ENCODE data around the gene CMTR1. TPM values are rescaled to one million over a fixed set of nuclear protein-coding genes. Genes with fewer than 3 reads are reported as not detected.

Gene CMTR1
- total RNA-seq, 1 donor from 2014 or later, result 60.1 TPM

GRCh38 chr6:37511201-37511600 is 78.2 kb downstream of the CMTR1 start:
- no peak for DNase-seq (ENCODE audit: low spot score in 2 of 2, unreplicated experiment in 2 of 2)
- H3K36me3 Mint-ChIP-seq, result no peaks in the 10 kb centered on the region
- H3K4me1 Mint-ChIP-seq, result peaks cover 38% of the 10 kb centered on the region
- no peaks in the 10 kb centered on the region for H3K9me3 Mint-ChIP-seq
- H3K27me3 Mint-ChIP-seq (ENCODE audit: low read depth), result peaks cover 36% of the 10 kb centered on the region
- TF ChIP-seq CTCF (IDR thresholded peaks at IDR 0.05; ENCODE audit: unreplicated experiment), result no peak
- H3K27ac Mint-ChIP-seq, result no peak overlapping the region
- no peak overlapping the region for H3K4me3 Mint-ChIP-seq

GRCh38 chr6:37511910-37512399 is 78.9 kb downstream of the CMTR1 start:
- Mint-ChIP-seq H3K36me3 (no peaks in the 10 kb centered on the region), H3K27ac (no peak overlapping the region), H3K4me3 (no peak overlapping the region), H3K27me3 (ENCODE audit: low read depth) (peaks cover 36% of the 10 kb centered on the region), H3K4me1 (peaks cover 44% of the 10 kb centered on the region), H3K9me3 (no peaks in the 10 kb centered on the region)
- no peak for TF ChIP-seq CTCF (IDR thresholded peaks at IDR 0.05; ENCODE audit: unreplicated experiment)
- DNase-seq (ENCODE audit: low spot score in 2 of 2, unreplicated experiment in 2 of 2), result no peak

GRCh38 chr6:37512400-37513011 is 79.5 kb downstream of the CMTR1 start:
- H3K27me3 Mint-ChIP-seq (ENCODE audit: low read depth), result peaks cover 36% of the 10 kb centered on the region
- DNase-seq (ENCODE audit: low spot score in 2 of 2, unreplicated experiment in 2 of 2), result no peak
- no peak overlapping the region for H3K27ac Mint-ChIP-seq
- no peak overlapping the region for H3K4me3 Mint-ChIP-seq
- TF ChIP-seq CTCF (IDR thresholded peaks at IDR 0.05; ENCODE audit: unreplicated experiment), result no peak
- H3K9me3 Mint-ChIP-seq, result no peaks in the 10 kb centered on the region
- H3K36me3 Mint-ChIP-seq, result no peaks in the 10 kb centered on the region
- H3K4me1 Mint-ChIP-seq, result peaks cover 46% of the 10 kb centered on the region

GRCh38 chr6:37513155-37513554 is 80.1 kb downstream of the CMTR1 start:
- Mint-ChIP-seq H3K4me1 (peaks cover 46% of the 10 kb centered on the region), H3K27ac (no peak overlapping the region), H3K36me3 (no peaks in the 10 kb centered on the region), H3K9me3 (no peaks in the 10 kb centered on the region), H3K4me3 (no peak overlapping the region), H3K27me3 (ENCODE audit: low read depth) (peaks cover 36% of the 10 kb centered on the region)
- no peak for DNase-seq (ENCODE audit: low spot score in 2 of 2, unreplicated experiment in 2 of 2)
- no peak for TF ChIP-seq CTCF (IDR thresholded peaks at IDR 0.05; ENCODE audit: unreplicated experiment)

- H3K27ac Mint-ChIP-seq, result no peak overlapping the region
- no peak for DNase-seq (ENCODE audit: low spot score in 2 of 2, unreplicated experiment in 2 of 2)
- H3K27me3 Mint-ChIP-seq (ENCODE audit: low read depth), result peaks cover 36% of the 10 kb centered on the region
- no peaks in the 10 kb centered on the region for H3K36me3 Mint-ChIP-seq
- peaks cover 46% of the 10 kb centered on the region for H3K4me1 Mint-ChIP-seq
- no peaks in the 10 kb centered on the region for H3K9me3 Mint-ChIP-seq
- H3K4me3 Mint-ChIP-seq, result no peak overlapping the region
- no peak for TF ChIP-seq CTCF (IDR thresholded peaks at IDR 0.05; ENCODE audit: unreplicated experiment)
These were observed 80.6 kb downstream of the CMTR1 start for GRCh38 chr6:37513576-37513975.

All from mesothelial cell of epicardium (in vitro differentiated cells).